Fibroblast of lung (primary cell): Measurements from ENCODE around the gene CSNK2A2. TPM values are rescaled to one million over a fixed set of nuclear protein-coding genes. Genes with fewer than 3 reads are reported as not detected.

ENCODE experiments used
- DNase-seq, 2 donors: peaks; one replicate each; pipeline versions ENCODE4 v3.0.0 to v3.0.0-alpha.2; 2010; ENCODE audit warnings: low read depth in 2 of 2
- H2AFZ ChIP-seq: 2 replicates; pipeline ENCODE4 v1.5.1; 2012; ENCODE audit warnings: low read length, control low read depth, inconsistent platforms
- H3K27ac ChIP-seq: 2 replicates; pipeline ENCODE4 v1.5.1; 2011; ENCODE audit warnings: low read length, control low read depth; ENCODE audit not compliant: insufficient read depth
- H3K27me3 ChIP-seq: 2 replicates; pipeline ENCODE4 v1.5.1; 2011; ENCODE audit warnings: mild to moderate bottlenecking, low read length; ENCODE audit not compliant: control insufficient read depth, insufficient read depth
- H3K36me3 ChIP-seq: 2 replicates; pipeline ENCODE4 v1.5.1; 2011; ENCODE audit warnings: low read length; ENCODE audit not compliant: control insufficient read depth, insufficient read depth
- H3K4me1 ChIP-seq: 2 replicates; pipeline ENCODE4 v1.5.1; 2011; ENCODE audit warnings: low read length; ENCODE audit not compliant: control insufficient read depth, insufficient read depth; ENCODE audit errors: extremely low read depth
- H3K4me2 ChIP-seq: 2 replicates; pipeline ENCODE4 v1.5.1; 2011; ENCODE audit warnings: low read length, control low read depth; ENCODE audit not compliant: insufficient read depth; ENCODE audit errors: extremely low read depth
- H3K4me3 ChIP-seq, 4 experiments: fragments of 200-600 bp in 1 of 4; sonication (generic) in 1 of 4; replicated peaks in 1 of 4; 2 replicates each; pipeline ENCODE4 v1.5.1; 2011 to 2016; ENCODE audit warnings: low read length in 4 of 4, low read depth in 3 of 4, mild to moderate bottlenecking in 3 of 4, control low read depth in 2 of 4, inconsistent platforms in 1 of 4, mixed read lengths in 1 of 4; ENCODE audit not compliant: insufficient read depth in 1 of 4; ENCODE audit errors: control extremely low read depth in 1 of 4
- H3K79me2 ChIP-seq: 2 replicates; pipeline ENCODE4 v1.5.1; 2012; ENCODE audit warnings: mild to moderate bottlenecking, low read length, inconsistent platforms; ENCODE audit not compliant: control insufficient read depth, insufficient read depth
- H3K9ac ChIP-seq: 2 replicates; pipeline ENCODE4 v1.5.1; 2011; ENCODE audit warnings: mild to moderate bottlenecking, low read length, control low read depth; ENCODE audit not compliant: insufficient read depth
- H3K9me3 ChIP-seq: 2 replicates; pipeline ENCODE4 v1.5.1; 2012; ENCODE audit warnings: low read depth, low read length; ENCODE audit not compliant: control insufficient read depth, insufficient read depth
- H4K20me1 ChIP-seq: 2 replicates; pipeline ENCODE4 v1.5.1; 2011; ENCODE audit warnings: low read length; ENCODE audit not compliant: control insufficient read depth, insufficient read depth; ENCODE audit errors: extremely low read depth
- EZH2 ChIP-seq: IDR thresholded peaks from 2 replicates; pipeline ENCODE4 v1.5.1; 2012; ENCODE audit warnings: low read length, control low read depth, mild to moderate bottlenecking; ENCODE audit errors: missing control alignments
- polyA plus RNA-seq, 2 donors: library from polyadenylated mRNA; depleted of rRNA in 1 of 2; stranded (reverse) in 1 of 2; unstranded in 1 of 2; fragments of >200 nt; gene quantifications; 2 replicates each; pipeline ENCODE4 v1.2.1, GENCODE V29; 2011 to 2012; ENCODE audit warnings: missing spikeins in 1 of 2
- total RNA-seq: library from RNA; depleted of rRNA; stranded (reverse); fragments of >200 nt; gene quantifications from 2 replicates; pipeline ENCODE4 v1.2.1, GENCODE V29; 2014
- TF ChIP-seq, protein P1 (sequence below), 2 donors: IDR thresholded peaks in 1 of 2; conservative IDR thresholded peaks in 1 of 2; 1 replicate in 1 of 2; 2 replicates in 1 of 2; pipeline ENCODE4 v1.5.1; 2011 to 2012; ENCODE audit warnings: low read length in 2 of 2, control low read depth in 1 of 2, inconsistent platforms in 1 of 2, low read depth in 1 of 2, mild to moderate bottlenecking in 1 of 2

CSNK2A2 gene
- total and polyA plus RNA-seq, 2 donors (not counting 1 experiment from before 2014, with no cell fraction given), result 33.4 to 54.3 TPM

DNA sequence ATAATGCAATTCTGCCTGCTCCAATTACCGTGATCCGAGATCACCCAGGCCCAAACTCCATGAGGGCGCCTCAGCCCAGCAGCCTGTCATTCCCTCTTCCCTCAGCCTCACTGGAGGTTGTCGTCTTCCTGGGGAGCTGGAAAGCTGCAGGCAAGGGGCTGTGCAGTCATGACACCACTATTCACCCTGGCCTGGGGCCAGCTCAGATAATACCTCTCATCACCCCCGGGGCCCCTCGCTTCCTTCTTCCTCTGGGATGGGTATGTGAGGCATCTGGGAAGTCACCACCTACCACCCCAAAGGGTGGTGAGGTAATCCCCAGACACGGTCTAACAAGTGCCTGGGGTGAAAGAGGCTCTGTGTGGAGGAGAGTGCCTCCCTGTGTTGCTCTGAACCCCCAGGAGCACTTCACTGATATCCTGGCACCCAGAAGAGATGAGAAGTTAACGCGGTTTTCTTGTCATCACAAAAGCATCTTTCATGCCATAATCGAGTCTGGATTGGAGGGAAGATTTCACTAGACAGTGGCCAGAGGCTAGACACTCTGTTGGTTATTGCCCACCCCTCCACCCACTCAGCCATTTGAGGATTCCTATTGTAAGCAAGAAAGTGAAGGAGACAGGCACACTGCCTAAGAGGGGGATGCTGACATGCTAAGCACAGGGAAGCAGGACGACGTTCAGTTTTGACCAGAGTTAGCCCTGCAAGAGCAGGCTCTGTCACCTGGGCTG, 87.2 kb downstream of the CSNK2A2 start:
- H3K9ac ChIP-seq, result no peak overlapping the region
- no peak overlapping the region for H3K27ac ChIP-seq
- no peak overlapping the region for H3K4me2 ChIP-seq
- no peaks in the 10 kb centered on the region for H3K79me2 ChIP-seq
- no peaks in the 10 kb centered on the region for H4K20me1 ChIP-seq
- H3K4me1 ChIP-seq, result peaks cover 2% of the 10 kb centered on the region
- H3K27me3 ChIP-seq, result no peaks in the 10 kb centered on the region
- DNase-seq, result peak in 1 of 2 donors; percentile 34
- TF ChIP-seq, protein P1, sequence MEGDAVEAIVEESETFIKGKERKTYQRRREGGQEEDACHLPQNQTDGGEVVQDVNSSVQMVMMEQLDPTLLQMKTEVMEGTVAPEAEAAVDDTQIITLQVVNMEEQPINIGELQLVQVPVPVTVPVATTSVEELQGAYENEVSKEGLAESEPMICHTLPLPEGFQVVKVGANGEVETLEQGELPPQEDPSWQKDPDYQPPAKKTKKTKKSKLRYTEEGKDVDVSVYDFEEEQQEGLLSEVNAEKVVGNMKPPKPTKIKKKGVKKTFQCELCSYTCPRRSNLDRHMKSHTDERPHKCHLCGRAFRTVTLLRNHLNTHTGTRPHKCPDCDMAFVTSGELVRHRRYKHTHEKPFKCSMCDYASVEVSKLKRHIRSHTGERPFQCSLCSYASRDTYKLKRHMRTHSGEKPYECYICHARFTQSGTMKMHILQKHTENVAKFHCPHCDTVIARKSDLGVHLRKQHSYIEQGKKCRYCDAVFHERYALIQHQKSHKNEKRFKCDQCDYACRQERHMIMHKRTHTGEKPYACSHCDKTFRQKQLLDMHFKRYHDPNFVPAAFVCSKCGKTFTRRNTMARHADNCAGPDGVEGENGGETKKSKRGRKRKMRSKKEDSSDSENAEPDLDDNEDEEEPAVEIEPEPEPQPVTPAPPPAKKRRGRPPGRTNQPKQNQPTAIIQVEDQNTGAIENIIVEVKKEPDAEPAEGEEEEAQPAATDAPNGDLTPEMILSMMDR (conservative IDR thresholded peaks at IDR 0.05 in 1 of 2, IDR thresholded peaks at IDR 0.05 in 1 of 2; ENCODE audit: low read depth in 1 of 2, low read length in 2 of 2), result no peak
- no peak for TF ChIP-seq EZH2
- H2AFZ ChIP-seq, result no peak overlapping the region
- H3K9me3 ChIP-seq, result no peaks in the 10 kb centered on the region
- peaks cover 5% of the 10 kb centered on the region for H3K36me3 ChIP-seq
- no peak overlapping the region for H3K4me3 ChIP-seq

DNA sequence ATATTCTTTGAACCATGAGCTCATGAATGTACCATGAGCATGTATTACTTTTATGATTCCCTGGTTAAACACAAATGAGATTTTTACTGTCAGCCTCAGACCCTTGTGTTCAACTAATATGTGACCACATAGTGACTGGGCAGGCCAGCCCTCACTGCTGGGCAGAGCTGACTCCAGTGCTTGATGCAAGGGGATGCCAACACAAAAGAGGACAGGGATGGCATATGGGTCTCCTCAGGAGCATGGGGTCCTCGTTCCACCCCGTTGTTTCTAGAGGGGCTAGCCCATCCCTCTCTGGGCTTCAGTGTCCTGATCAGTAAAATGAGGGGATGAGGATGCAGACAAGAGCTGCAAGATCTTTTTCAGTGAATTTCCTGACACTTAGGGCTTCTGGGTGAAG, 88.0 kb downstream of the CSNK2A2 start:
- Histone ChIP-seq H3K36me3 (peaks cover 1% of the 10 kb centered on the region), H2AFZ (no peak overlapping the region), H3K9me3 (no peaks in the 10 kb centered on the region), H3K4me2 (no peak overlapping the region), H3K4me1 (peaks cover 2% of the 10 kb centered on the region), H4K20me1 (no peaks in the 10 kb centered on the region), H3K9ac (no peak overlapping the region), H3K27me3 (no peaks in the 10 kb centered on the region), H3K4me3 (no peak overlapping the region), H3K27ac (no peak overlapping the region), H3K79me2 (no peaks in the 10 kb centered on the region)
- no peak for DNase-seq
- TF ChIP-seq, protein P1 (conservative IDR thresholded peaks at IDR 0.05 in 1 of 2, IDR thresholded peaks at IDR 0.05 in 1 of 2; ENCODE audit: low read depth in 1 of 2, low read length in 2 of 2), result no peak

DNA sequence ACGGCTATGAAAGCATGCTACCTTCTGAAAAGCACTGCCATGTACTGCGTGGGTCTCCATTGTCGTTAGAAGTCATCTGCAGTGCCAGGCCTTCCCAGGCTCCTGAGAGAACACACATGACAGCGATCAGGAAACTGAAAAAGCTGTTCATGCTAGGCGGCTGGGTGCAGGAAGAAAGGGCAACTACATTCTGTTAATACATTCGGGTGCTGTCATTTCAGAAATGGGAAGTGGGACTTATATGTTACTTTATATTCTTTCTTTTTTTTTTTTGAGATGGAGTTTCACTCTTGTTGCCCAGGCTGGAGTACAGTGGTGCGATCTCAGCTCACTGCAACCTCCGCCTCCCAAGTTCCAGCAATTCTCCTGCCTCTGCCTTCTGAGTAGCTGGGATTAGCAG, 88.6 kb downstream of the CSNK2A2 start:
- Histone ChIP-seq H3K27ac (no peak overlapping the region), H3K4me3 (no peak overlapping the region), H3K9me3 (no peaks in the 10 kb centered on the region), H3K4me1 (peaks cover 2% of the 10 kb centered on the region), H3K9ac (no peak overlapping the region), H3K36me3 (no peaks in the 10 kb centered on the region), H3K79me2 (no peaks in the 10 kb centered on the region), H4K20me1 (no peaks in the 10 kb centered on the region), H3K27me3 (no peaks in the 10 kb centered on the region), H3K4me2 (no peak overlapping the region), H2AFZ (no peak overlapping the region)
- no peak for DNase-seq
- no peak for TF ChIP-seq EZH2
- TF ChIP-seq, protein P1 (conservative IDR thresholded peaks at IDR 0.05 in 1 of 2, IDR thresholded peaks at IDR 0.05 in 1 of 2; ENCODE audit: low read depth in 1 of 2, low read length in 2 of 2), result no peak

Other genes starting within 250 kb of the CSNK2A2 start
- not detected in 2 replicates for gene CNGB1, start 227.0 kb downstream of the CSNK2A2 start, total RNA-seq
- not detected in 2 replicates for gene CNGB1, start 227.0 kb downstream of the CSNK2A2 start, polyA plus RNA-seq
- gene ZNF319, start 197.4 kb downstream of the CSNK2A2 start, total RNA-seq, result 2.8 and 4.1 TPM in 2 replicates
- gene ZNF319, start 197.4 kb downstream of the CSNK2A2 start, polyA plus RNA-seq, result 2.6 and 3.4 TPM in 2 replicates
- 14.1 and 18.8 TPM in 2 replicates for gene USB1, start 196.7 kb downstream of the CSNK2A2 start, total RNA-seq
- gene USB1, start 196.7 kb downstream of the CSNK2A2 start, polyA plus RNA-seq, result 32.7 and 53.2 TPM in 2 replicates
- 2.1 and 6.4 TPM in 2 replicates for gene MMP15, start 172.4 kb downstream of the CSNK2A2 start, total RNA-seq
- 0.74 and 1.3 TPM in 2 replicates for gene MMP15, start 172.4 kb downstream of the CSNK2A2 start, polyA plus RNA-seq
- 23.4 and 29.2 TPM in 2 replicates for gene CFAP20, start 68.7 kb downstream of the CSNK2A2 start, total RNA-seq
- gene CFAP20, start 68.7 kb downstream of the CSNK2A2 start, polyA plus RNA-seq, result 30.2 and 33.2 TPM in 2 replicates
- not detected in 2 replicates for gene PRSS54, start 96.9 kb upstream of the CSNK2A2 start, total RNA-seq
- not detected in 2 replicates for gene PRSS54, start 96.9 kb upstream of the CSNK2A2 start, polyA plus RNA-seq
- gene GINS3, start 194.4 kb upstream of the CSNK2A2 start, total RNA-seq, result 1.0 and 1.8 TPM in 2 replicates
- gene GINS3, start 194.4 kb upstream of the CSNK2A2 start, polyA plus RNA-seq, result 5.9 and 12.3 TPM in 2 replicates